ENCODE measurements around the gene TUBB2B. TPM values are rescaled to one million over a fixed set of nuclear protein-coding genes. Genes with fewer than 3 reads are reported as not detected.

The TUBB2B gene
- total and polyA plus RNA-seq, 2 donors (not counting 3 experiments of a cell fraction or from before 2014, with no cell fraction given): 5.1 to 8.3 TPM

- intact Hi-C loops (cut with micrococcal nuclease) (no loop called here), dilution Hi-C loops (cut with MboI; ENCODE audit: extremely low pct_ligation_motif_present, low sequenced_read_pairs) (no loop called here)
- TF ChIP-seq POLR2A (IDR thresholded peaks at IDR 0.05; ENCODE audit: low read depth, low read length) (no peak), GATA2 (IDR thresholded peaks at IDR 0.05; ENCODE audit: insufficient read depth, insufficient read length, low read depth, low read length) (no peak), CTCF (IDR thresholded peaks at IDR 0.05; ENCODE audit: extremely low read depth in 1 of 2, insufficient read depth in 1 of 2, low read depth in 1 of 2, low read length in 2 of 2) (no peak), MAX (IDR thresholded peaks at IDR 0.05; ENCODE audit: insufficient read depth, insufficient read length) (no peak), POLR2AphosphoS5 (IDR thresholded peaks at IDR 0.05; ENCODE audit: insufficient read depth, low read depth, low read length) (no peak), EZH2 (IDR thresholded peaks at IDR 0.05; ENCODE audit: borderline replicate concordance, low read depth, low read length, severe bottlenecking) (no peak), FOS (IDR thresholded peaks at IDR 0.05; ENCODE audit: borderline replicate concordance, insufficient read depth, low read length) (no peak), JUN (IDR thresholded peaks at IDR 0.05; ENCODE audit: borderline replicate concordance, insufficient read depth, insufficient read length, low read depth) (no peak), MYC (IDR thresholded peaks at IDR 0.05; ENCODE audit: low read depth, low read length) (no peak)
- H3K27ac ChIP-seq (ENCODE audit: insufficient read depth, low read depth, low read length): no peak overlapping the region
- CTCF ChIA-PET: interaction anchor here (1.1 to 5.3 kb wide), 5 partner anchors 20 to 124 kb away, joined by 3 to 121 read pairs (median 12); no protein-coding TSS in a partner anchor
- DNase-seq (ENCODE audit: low read depth, low spot score) (no peak), FAIRE-seq (no peak)
- BruUV-seq (replicated peaks): no TSS peak
- no peak overlapping the region for H3K4me2 ChIP-seq (ENCODE audit: insufficient read depth, low read length)
- POLR2A ChIA-PET: no interaction called here
- H3K9ac ChIP-seq (replicated peaks; ENCODE audit: extremely low read depth, insufficient read depth, low read length): no peak overlapping the region
- H3K36me3 ChIP-seq (ENCODE audit: control insufficient read depth in 2 of 2, extremely low read depth in 1 of 2, insufficient read depth in 2 of 2, low read length in 2 of 2): no peaks in the 10 kb centered on the region
- no peak overlapping the region for H2AFZ ChIP-seq (ENCODE audit: low read depth, low read length)
- peaks cover 10 to 11% of the 10 kb centered on the region in 2 experiments for H3K27me3 ChIP-seq (ENCODE audit: control insufficient read depth in 2 of 2, insufficient read depth in 2 of 2, low read length in 2 of 2)
- no peaks in the 10 kb centered on the region for H3K9me3 ChIP-seq (replicated peaks; ENCODE audit: control insufficient read depth, insufficient read depth, low read length)
- H3K9me1 ChIP-seq (replicated peaks; ENCODE audit: control insufficient read depth, extremely low read depth, insufficient read depth, low read length): no peaks in the 10 kb centered on the region
- H3K4me3 ChIP-seq (replicated peaks in 1 of 3; ENCODE audit: insufficient read depth in 1 of 3, low read depth in 1 of 3, low read length in 3 of 3): no peak overlapping the region
- no peaks in the 10 kb centered on the region for H3K4me1 ChIP-seq (ENCODE audit: control insufficient read depth, extremely low read depth, insufficient read depth, low read length)
- H3K79me2 ChIP-seq (ENCODE audit: control insufficient read depth, insufficient read depth, low read length): no peaks in the 10 kb centered on the region
- no peaks in the 10 kb centered on the region for H4K20me1 ChIP-seq (replicated peaks; ENCODE audit: control insufficient read depth, extremely low read depth, insufficient read depth, low read length)
Observed at GRCh38 chr6:3249821-3250220, 22.4 kb upstream of the TUBB2B start.
